HepG2 (cell line): ENCODE data around the gene SPACDR. TPM values are rescaled to one million over a fixed set of nuclear protein-coding genes. Genes with fewer than 3 reads are reported as not detected.

Experiments
- ATAC-seq: fragments of 200-7000 bp; cut with Tn5 transposase; 3 replicates; pipeline ENCODE4 v1.9.1; 2020; ENCODE audit warnings: mild to moderate bottlenecking, moderate library complexity
- BruUV-seq: library from RNA; stranded (reverse); fragments of 400-500 nt; replicated peaks from 2 replicates; lab custom pipeline; 2021; lab: Mats Ljungman, UMichigan
- CTCF ChIA-PET: fragments of 300-600 bp; formaldehyde crosslinking; extraction: SDS; loops from one replicate; lab custom pipeline; 2021; ENCODE audit warnings: low total read pairs, inconsistent platforms, low intra/inter-chr PET ratio; lab: Yijun Ruan, JAX
- POLR2A ChIA-PET: fragments of 350-600 bp; sonication (Branson Sonifier 250); formaldehyde crosslinking; loops from one replicate; lab custom pipeline; 2020; ENCODE audit warnings: antibody characterized with exemption, inconsistent platforms; lab: Yijun Ruan, JAX
- DNase-seq: peaks from one replicate; pipeline ENCODE4 v3.0.0-alpha.2; 2015; ENCODE audit warnings: low spot score
- FAIRE-seq: peaks from 3 replicates; lab custom pipeline; 2011; peaks lifted over from hg19 to GRCh38; lab: Jason Lieb, UNC
- H2AFZ ChIP-seq: one replicate; pipeline ENCODE4 v1.6.1; 2011; ENCODE audit warnings: low read length, inconsistent platforms
- H3K27ac ChIP-seq: fragments of 300-600 bp; 3 replicates; pipeline ENCODE4 v1.8.0; 2011; ENCODE audit warnings: mixed run types, mild to moderate bottlenecking, mixed read lengths, low read length, inconsistent platforms; ENCODE audit not compliant: insufficient read depth; ENCODE audit errors: extremely low read length
- H3K27me3 ChIP-seq, 2 experiments: fragments of 200-600 bp in 1 of 2; 2 replicates in 1 of 2; 3 replicates in 1 of 2; pipeline versions ENCODE4 v1.6.0 to v1.8.0; 2011; ENCODE audit warnings: low read length in 2 of 2, mild to moderate bottlenecking in 2 of 2, moderate library complexity in 2 of 2, inconsistent platforms in 1 of 2; ENCODE audit not compliant: insufficient read depth in 2 of 2, control insufficient read depth in 1 of 2
- H3K36me3 ChIP-seq, 2 experiments: fragments of 200-600 bp in 1 of 2; replicated peaks in 1 of 2; 2 replicates in 1 of 2; 3 replicates in 1 of 2; pipeline versions ENCODE4 v1.5.1 to v1.8.0; 2011; ENCODE audit warnings: low read length in 2 of 2, inconsistent platforms in 1 of 2; ENCODE audit not compliant: insufficient read depth in 2 of 2, control insufficient read depth in 1 of 2
- H3K4me1 ChIP-seq: 2 replicates; pipeline ENCODE4 v1.5.1; 2012; ENCODE audit warnings: low read length, inconsistent platforms; ENCODE audit not compliant: insufficient read depth
- H3K4me2 ChIP-seq: 2 replicates; pipeline ENCODE4 v1.6.0; 2011; ENCODE audit warnings: low read depth, low read length, inconsistent platforms
- H3K4me3 ChIP-seq, 3 experiments: fragments of 200-600 bp in 1 of 3; sonication (generic), shearing (Covaris generic) in 1 of 3; replicated peaks in 1 of 3; 2 replicates each; pipeline ENCODE4 v1.5.1; 2011 to 2016; ENCODE audit warnings: low read length in 3 of 3, inconsistent platforms in 2 of 3, low read depth in 2 of 3, mild to moderate bottlenecking in 2 of 3, control low read depth in 1 of 3, mixed read lengths in 1 of 3; ENCODE audit not compliant: insufficient read depth in 1 of 3
- H3K79me2 ChIP-seq: one replicate; pipeline ENCODE4 v1.6.1; 2011; ENCODE audit warnings: low read length, inconsistent platforms; ENCODE audit not compliant: insufficient read depth
- H3K9ac ChIP-seq: 2 replicates; pipeline ENCODE4 v1.6.0; 2011; ENCODE audit warnings: mild to moderate bottlenecking, low read depth, low read length, inconsistent platforms; ENCODE audit not compliant: insufficient read depth
- H3K9me3 ChIP-seq: 2 replicates; pipeline ENCODE4 v1.5.1; 2012; ENCODE audit warnings: mild to moderate bottlenecking, low read length
- H4K20me1 ChIP-seq: 2 replicates; pipeline ENCODE4 v1.6.0; 2011; ENCODE audit warnings: inconsistent platforms, mild to moderate bottlenecking, low read length, moderate library complexity; ENCODE audit not compliant: insufficient read depth
- MED1 ChIP-seq: sonication (generic); formaldehyde crosslinking; IDR thresholded peaks from 2 replicates; pipeline ENCODE4 v1.4.0; 2020; ENCODE audit warnings: missing genetic modification reagents
- SMARCC2 ChIP-seq: fragments of 450-650 bp; IDR thresholded peaks from 2 replicates; pipeline ENCODE4 v1.6.1; 2017; ENCODE audit warnings: antibody characterized with exemption, mild to moderate bottlenecking
- SUZ12 ChIP-seq: fragments of 150-350 bp; IDR thresholded peaks from 2 replicates; pipeline ENCODE4 v1.6.1; 2014; ENCODE audit warnings: low read depth, low read length
- ZNF230 ChIP-seq: sonication (generic); formaldehyde crosslinking; IDR thresholded peaks from 2 replicates; pipeline ENCODE4 v1.4.0; 2020; ENCODE audit warnings: mild to moderate bottlenecking, missing genetic modification reagents
- ZNF235 ChIP-seq: sonication (generic); formaldehyde crosslinking; IDR thresholded peaks from 2 replicates; pipeline ENCODE4 v1.8.1; 2023; ENCODE audit warnings: mild to moderate bottlenecking, missing genetic modification reagents, borderline replicate concordance
- ZNF382 ChIP-seq: sonication (generic); formaldehyde crosslinking; IDR thresholded peaks from 2 replicates; pipeline ENCODE4 v1.5.0; 2020; ENCODE audit warnings: missing genetic modification reagents, mild to moderate bottlenecking, borderline replicate concordance
- ZNF749 ChIP-seq: sonication (generic); formaldehyde crosslinking; IDR thresholded peaks from 2 replicates; pipeline ENCODE4 v1.8.0; 2022; ENCODE audit warnings: mild to moderate bottlenecking, missing genetic modification reagents, moderate library complexity, borderline replicate concordance
- ZNF772 ChIP-seq: sonication (generic); formaldehyde crosslinking; IDR thresholded peaks from 2 replicates; pipeline ENCODE4 v1.5.0; 2020; ENCODE audit warnings: mild to moderate bottlenecking, missing genetic modification reagents
- WGBS: methylation state at CpG from one replicate; pipeline ENCODE4 v1.1.6; 2017; ENCODE audit warnings: low lambda C conversion rate; 5-methylcytosine and 5-hydroxymethylcytosine counted together
- in situ Hi-C: cut with HindIII; loops from 2 replicates; pipeline ENCODE4 v1.10.0; 2017; ENCODE audit warnings: low pct_unique_long_range_greater_than_20kb; ENCODE audit not compliant: extremely low pct_ligation_motif_present
- intact Hi-C: fragments of 100-400 bp; cut with micrococcal nuclease; formaldehyde crosslinking; loops from one replicate; pipeline ENCODE4 v1.10.0; 2022; ENCODE audit not compliant: unreplicated experiment
- polyA plus RNA-seq, 8 experiments: library from polyadenylated mRNA; depleted of rRNA in 3 of 8; stranded (reverse) in 7 of 8; unstranded in 1 of 8; fragments of >200 nt; fragmentation: Illumina TruSeq in 4 of 8; extraction: Trizol in 4 of 8; gene quantifications; 2 replicates each; pipeline versions ENCODE4 v1.2.1 to v1.2.3, GENCODE V29; 2011 to 2016; ENCODE audit warnings: low read depth in 4 of 8, missing spikeins in 1 of 8, mixed read lengths in 1 of 8; ENCODE audit not compliant: insufficient read depth in 1 of 8
- total RNA-seq, 5 experiments: library from RNA; depleted of rRNA; stranded (reverse); fragments of >200 nt; fragmentation: Illumina TruSeq; extraction: Trizol; gene quantifications; 2 replicates each; pipeline ENCODE4 v1.2.3, GENCODE V29; 2016; ENCODE audit warnings: low read depth in 1 of 5
- TF ChIP-seq, protein P1 (sequence below): sonication (generic); formaldehyde crosslinking; IDR thresholded peaks from 2 replicates; pipeline ENCODE4 v1.4.0; 2020; ENCODE audit warnings: mild to moderate bottlenecking, missing genetic modification reagents

The SPACDR gene
- total and polyA plus RNA-seq, 2 of the 13 experiments (the other 11 are each of a cell fraction or from before 2014, with no cell fraction given): 0.41 TPM; not detected in 1

DNA sequence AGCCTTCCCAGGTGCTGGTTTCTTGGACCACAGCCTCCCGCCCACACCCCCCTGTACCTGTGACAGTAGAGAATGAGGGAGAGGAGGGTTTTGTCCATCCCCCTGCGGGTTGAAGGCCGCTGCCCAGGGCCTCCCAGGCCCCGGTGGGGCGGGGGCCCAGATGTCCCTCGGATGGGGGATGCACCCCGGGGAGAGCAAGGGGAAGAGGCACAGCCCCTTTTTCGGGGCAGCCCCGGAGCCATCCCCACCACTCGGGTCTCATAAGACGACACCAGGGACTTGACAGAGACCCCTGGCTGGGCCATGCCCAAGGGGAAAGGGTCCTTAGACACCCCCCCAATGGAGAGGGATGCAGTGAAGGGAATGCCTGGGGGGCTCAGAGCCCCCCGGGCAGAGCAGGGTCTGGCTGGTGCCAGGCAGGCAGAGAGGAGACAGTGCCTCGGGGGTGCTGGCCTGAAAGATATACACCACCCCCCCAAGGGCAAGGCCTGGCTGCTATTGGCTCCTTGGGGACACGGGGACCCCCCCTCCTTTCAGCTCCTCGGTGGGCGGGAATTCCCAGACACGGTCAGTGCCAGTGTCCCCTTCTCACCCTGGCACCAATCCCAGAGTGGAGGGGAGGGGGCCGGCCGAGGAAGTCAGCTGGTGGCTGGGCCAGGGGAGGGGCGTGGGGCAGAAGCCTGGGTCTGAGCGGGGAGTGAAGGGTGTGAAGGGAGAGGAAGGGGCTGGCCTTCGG is 3.7 kb upstream of the SPACDR start:
- Histone ChIP-seq H3K4me2 (no peak overlapping the region), H3K9me3 (no peaks in the 10 kb centered on the region), H3K4me3 (no peak overlapping the region), H3K27me3 (peaks cover 0 to 2% of the 10 kb centered on the region in 2 experiments; a peak in 1 of 5 replicates), H3K27ac (no peak overlapping the region), H3K9ac (no peak overlapping the region), H4K20me1 (no peaks in the 10 kb centered on the region), H3K36me3 (peaks cover 0 to under 1% of the 10 kb centered on the region in 2 experiments; a peak in 1 of 5 replicates), H2AFZ (no peak overlapping the region), H3K79me2 (no peaks in the 10 kb centered on the region), H3K4me1 (peaks cover 27% of the 10 kb centered on the region)
- BruUV-seq: no TSS peak
- DNase-seq (no peak), FAIRE-seq (no peak), ATAC-seq (no peak)
- in situ Hi-C loops: loop anchor here (10.0 kb wide), 1 partner anchor 227 kb away; the partner anchor contains the start of gene GIGYF1
- no peak for TF ChIP-seq ZNF230 (CRISPR knock-in tag)
- TF ChIP-seq ZNF772 (CRISPR knock-in tag): no peak
- TF ChIP-seq ZNF235 (CRISPR knock-in tag): no peak
- no peak for TF ChIP-seq ZNF749 (CRISPR knock-in tag)
- TF ChIP-seq, protein P1, sequence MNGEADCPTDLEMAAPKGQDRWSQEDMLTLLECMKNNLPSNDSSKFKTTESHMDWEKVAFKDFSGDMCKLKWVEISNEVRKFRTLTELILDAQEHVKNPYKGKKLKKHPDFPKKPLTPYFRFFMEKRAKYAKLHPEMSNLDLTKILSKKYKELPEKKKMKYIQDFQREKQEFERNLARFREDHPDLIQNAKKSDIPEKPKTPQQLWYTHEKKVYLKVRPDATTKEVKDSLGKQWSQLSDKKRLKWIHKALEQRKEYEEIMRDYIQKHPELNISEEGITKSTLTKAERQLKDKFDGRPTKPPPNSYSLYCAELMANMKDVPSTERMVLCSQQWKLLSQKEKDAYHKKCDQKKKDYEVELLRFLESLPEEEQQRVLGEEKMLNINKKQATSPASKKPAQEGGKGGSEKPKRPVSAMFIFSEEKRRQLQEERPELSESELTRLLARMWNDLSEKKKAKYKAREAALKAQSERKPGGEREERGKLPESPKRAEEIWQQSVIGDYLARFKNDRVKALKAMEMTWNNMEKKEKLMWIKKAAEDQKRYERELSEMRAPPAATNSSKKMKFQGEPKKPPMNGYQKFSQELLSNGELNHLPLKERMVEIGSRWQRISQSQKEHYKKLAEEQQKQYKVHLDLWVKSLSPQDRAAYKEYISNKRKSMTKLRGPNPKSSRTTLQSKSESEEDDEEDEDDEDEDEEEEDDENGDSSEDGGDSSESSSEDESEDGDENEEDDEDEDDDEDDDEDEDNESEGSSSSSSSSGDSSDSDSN (CRISPR knock-in tag): no peak
- no peak for TF ChIP-seq ZNF382
- TF ChIP-seq SUZ12: no peak
- TF ChIP-seq SMARCC2: no peak
- no peak for TF ChIP-seq MED1
- 84% methylated on average over 17 of the region's 22 CpGs for WGBS
- CTCF ChIA-PET: interaction anchor here (0.7 to 2.7 kb wide), 2 partner anchors 15 kb away, joined by 5 to 32 read pairs; partner anchors contain the start of gene NYAP1
- POLR2A ChIA-PET: no interaction called here
- intact Hi-C loops: loop anchor here (5.0 kb wide), 1 partner anchor 94 kb away; no protein-coding TSS in a partner anchor
